Left hindlimb (tissue), 1 donor: ENCODE data around the gene BMS1.
A peak's percentile ranks its signal among the peaks of the same experiment; 100 is the strongest.
"Not testable (repeated sequence)": the region's sequence is repeated elsewhere in the genome, so short reads cannot be mapped to it uniquely, and the experiment has no call there.

Experiments used
- DNase-seq: peaks from one replicate; pipeline ENCODE4 v3.0.0-alpha.2; 2018

Gene BMS1

DNA sequence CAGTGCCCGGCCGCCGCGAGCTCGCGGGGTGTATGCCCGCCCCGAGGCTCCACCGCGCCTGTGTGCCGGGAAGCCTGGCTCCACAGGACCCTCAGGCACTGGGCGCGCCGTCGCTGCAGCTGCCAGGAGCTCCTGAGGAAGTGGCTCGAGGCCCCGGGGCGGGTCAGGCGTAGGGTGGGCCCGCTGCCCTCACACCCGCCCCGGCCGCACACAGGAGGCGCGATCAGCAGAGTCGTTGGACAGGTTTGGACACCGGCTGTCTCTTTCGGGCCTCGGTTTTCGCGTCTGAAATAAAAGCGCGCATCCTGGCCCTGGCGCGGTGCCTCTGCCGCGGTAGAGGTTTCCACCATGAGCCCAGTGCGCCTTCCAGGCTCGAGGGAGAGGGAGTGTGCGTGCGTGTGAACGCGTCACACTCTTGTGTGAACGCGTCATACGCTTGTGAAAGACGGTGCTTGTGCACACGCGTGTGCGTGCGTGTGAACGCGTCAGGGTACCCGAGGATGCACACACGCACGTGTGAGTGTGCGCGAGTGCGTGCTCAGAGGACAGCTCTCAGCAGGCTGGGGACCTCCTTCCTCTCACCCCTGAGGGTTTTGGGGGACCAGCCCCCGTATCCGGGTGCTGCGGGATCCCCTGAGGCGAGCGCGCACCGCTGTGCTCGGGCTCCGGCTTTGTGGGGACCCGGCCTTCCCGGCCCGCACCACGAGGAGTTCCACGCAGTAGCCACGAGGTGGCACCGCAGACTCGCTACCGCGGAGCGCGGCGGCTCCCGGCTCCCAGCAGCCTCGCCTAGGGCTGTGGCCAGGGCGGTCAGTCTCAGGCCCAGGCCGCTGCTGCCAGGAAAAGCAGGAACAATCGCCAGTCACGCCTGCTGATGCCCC is 83.8 kb downstream of the BMS1 start:
- DNase-seq: peak; percentile 72

DNA sequence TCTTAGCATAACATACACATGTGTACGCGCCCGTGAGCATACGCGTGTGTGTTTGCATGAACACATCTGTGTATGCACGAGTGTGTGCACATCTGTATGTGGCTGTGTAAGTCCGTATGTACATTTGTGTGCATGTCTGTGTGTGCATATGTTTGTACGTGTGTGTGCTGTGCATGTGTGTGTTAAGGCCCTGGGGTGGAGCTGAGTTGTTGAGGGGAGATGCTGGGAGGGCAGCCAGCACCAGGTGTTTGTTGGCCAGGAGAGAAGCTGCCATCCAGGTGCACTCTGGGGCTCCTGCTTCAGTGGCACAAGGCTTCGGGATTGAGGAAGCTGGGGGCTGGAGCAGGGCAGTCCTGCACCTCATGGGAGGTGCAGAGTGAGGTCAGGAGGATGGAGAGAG is 85.0 kb downstream of the BMS1 start:
- DNase-seq: no peak

- DNase-seq: no peak
Measured at GRCh38 chr10:42868530-42868929, 85.9 kb downstream of the BMS1 start.

- no peak for DNase-seq
Measured at GRCh38 chr10:42869977-42870350, 87.4 kb downstream of the BMS1 start.

DNA sequence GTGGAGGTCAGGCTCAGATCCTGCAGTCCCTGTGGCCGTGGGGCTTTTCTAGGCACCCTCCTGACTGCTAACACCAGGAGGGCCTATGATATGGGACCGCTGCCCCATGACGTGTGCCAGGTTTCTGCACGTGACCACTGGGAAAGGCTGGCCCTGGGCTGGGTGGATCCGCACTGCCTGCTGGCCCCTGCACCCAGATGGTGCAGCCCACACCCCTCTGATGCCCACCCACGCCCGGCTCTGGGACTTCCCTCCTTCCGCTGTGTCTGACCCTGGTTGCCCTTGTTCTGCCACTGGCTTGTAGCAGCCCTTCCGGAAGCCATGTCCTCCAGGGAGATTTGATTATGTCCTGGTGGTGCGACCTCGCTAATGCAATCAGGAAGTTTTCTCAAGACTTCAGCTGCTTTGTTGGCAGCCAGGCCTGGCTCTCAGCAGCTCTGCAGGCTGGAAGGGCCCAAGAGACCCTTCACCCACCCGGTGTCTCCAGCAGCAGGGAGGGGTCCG is 88.6 kb downstream of the BMS1 start:
- DNase-seq: not testable (repeated sequence)

DNA sequence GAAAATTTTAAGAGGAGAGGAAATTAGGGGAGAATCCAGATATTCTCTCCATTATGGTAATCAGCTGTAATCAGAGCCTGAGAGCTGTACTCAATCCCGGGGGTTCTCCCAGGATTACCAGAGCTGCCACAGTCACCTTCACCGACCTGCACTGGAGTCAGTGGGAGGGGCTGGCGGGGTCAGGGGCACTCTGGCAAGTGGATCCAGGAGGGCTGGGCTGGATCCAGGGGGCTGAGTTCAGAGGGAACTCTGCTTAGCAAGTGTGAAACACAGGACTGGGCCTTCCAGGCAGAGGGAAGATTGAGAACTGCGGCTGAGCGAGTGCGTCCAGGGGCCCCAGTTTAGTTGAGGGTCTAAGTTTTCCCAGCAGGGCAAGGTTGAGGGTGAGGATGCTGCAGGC is 89.2 kb downstream of the BMS1 start:
- no peak for DNase-seq

GRCh38 chr10:42872865-42873435 is 90.4 kb downstream of the BMS1 start:
- DNase-seq: no peak

DNA sequence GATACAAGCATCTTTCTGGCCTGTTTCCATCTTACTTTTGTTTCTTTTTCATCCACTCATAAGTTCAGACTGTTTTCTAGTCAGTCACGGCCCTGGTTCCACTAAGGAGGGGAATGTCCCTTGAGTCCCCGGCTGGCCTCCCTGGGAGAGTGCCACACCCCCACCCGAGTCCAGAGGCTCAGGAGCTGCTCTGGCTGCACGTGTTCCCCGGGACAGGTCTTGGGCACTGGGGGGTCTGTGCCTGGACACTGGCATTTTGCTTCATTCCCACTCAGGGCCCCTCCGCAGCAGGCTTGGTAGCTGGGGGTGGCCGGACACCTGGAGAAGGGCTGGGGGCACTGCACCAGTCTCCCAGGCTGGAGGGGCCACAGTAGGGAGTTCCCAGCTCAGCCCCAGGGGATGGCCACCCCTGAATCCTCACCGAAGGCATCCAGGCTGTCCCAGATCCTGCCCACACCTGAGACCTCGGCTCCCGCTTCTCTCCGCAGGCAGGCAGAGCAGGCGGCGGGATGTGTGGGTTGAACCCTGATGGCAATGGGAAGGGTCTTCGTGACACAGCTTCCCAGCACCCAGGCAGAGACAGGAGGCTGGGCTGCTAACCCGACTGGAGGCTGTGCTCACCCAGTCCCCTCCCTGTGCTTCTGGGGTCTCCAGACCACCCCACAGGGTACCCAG is 92.3 kb downstream of the BMS1 start:
- DNase-seq: no peak

DNA sequence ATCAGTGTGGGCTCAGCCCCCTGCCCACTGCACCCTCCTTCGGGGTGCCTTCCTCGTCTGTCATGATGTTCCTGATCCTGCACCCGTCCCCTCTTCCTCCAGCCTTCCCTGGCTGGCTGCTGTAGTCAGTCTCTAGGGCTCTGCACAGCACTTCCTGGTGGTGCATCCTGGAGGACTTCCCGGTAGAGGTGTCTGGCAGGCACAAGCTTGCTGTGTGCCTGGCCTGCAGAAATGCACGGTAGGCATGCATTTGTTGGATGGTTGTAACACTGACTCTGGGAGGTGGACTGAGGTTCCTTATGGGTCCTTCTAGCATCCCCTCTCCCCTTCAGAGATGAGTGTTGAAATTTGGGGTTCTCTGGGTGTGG is 92.8 kb downstream of the BMS1 start:
- no peak for DNase-seq

GRCh38 chr10:42875798-42876341 is 93.3 kb downstream of the BMS1 start:
- peak; percentile 66 for DNase-seq

GRCh38 chr10:42876476-42876875 is 93.9 kb downstream of the BMS1 start:
- DNase-seq: no peak

GRCh38 chr10:42876945-42877344 is 94.3 kb downstream of the BMS1 start:
- no peak for DNase-seq

GRCh38 chr10:42877496-42878030 is 95.0 kb downstream of the BMS1 start:
- no peak for DNase-seq

DNA sequence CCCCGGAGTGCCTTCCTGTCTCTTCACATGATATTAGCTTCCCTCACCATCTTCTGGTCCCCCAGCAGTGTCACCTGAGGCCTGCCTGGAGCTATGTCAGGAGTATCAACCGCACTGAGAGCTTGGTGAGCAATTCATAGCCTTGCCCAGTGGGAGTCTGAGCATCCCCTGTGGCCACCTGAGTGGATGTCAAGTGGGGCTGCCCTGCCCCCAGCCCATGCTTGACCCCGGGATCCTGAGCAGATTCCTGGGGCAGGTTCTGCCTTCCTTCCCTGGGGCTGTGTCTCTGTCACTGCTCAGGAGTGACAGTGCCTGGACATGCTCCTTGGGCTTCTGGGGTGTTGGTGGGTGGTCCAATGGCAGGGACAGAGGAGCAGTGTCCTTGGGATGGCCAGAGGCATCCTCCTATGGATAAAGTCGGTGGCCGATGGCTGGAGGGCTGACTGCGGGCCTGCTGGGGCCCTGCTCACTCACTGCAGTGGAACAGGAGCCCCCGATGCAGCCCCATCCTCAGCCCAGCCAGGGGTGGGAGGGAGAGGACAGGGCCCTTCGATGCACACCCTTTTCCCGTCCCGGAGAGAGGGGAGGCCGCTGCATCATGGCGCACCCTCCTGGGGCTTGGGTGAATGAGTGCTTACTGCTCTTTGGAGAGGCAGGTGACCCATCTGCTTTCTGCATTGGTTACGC is 95.7 kb downstream of the BMS1 start:
- no peak for DNase-seq

- no peak for DNase-seq
Measured at GRCh38 chr10:42878821-42879195, 96.2 kb downstream of the BMS1 start.

GRCh38 chr10:42879380-42880254 is 97.0 kb downstream of the BMS1 start:
- no peak for DNase-seq

GRCh38 chr10:42880255-42880620 is 97.6 kb downstream of the BMS1 start:
- no peak for DNase-seq

GRCh38 chr10:42882597-42882996 is 100.0 kb downstream of the BMS1 start:
- DNase-seq: no peak
